Neural progenitor cell (in vitro differentiated cells): ENCODE data around the gene LINGO3. TPM values are rescaled to one million over a fixed set of nuclear protein-coding genes. Genes with fewer than 3 reads are reported as not detected.

Experiments
- DNase-seq: peaks from one replicate; pipeline ENCODE4 v3.0.0-alpha.2; 2016; ENCODE audit warnings: low spot score
- H2AFZ ChIP-seq: fragments of 200-600 bp; sonication (generic); replicated peaks from 2 replicates; pipeline ENCODE4 v1.6.1; 2016; ENCODE audit warnings: antibody characterized with exemption
- H3F3A ChIP-seq: fragments of 200-600 bp; sonication (generic); 2 replicates; pipeline ENCODE4 v1.6.1; 2016; ENCODE audit warnings: antibody characterized with exemption, low read depth
- H3K27ac ChIP-seq: fragments of 200-600 bp; sonication (generic); 2 replicates; pipeline ENCODE4 v1.5.1; 2016; ENCODE audit warnings: mild to moderate bottlenecking
- H3K27me3 ChIP-seq: fragments of 200-600 bp; sonication (generic); 2 replicates; pipeline ENCODE4 v1.6.1; 2016; ENCODE audit warnings: mild to moderate bottlenecking, moderate library complexity
- H3K36me3 ChIP-seq: fragments of 200-600 bp; sonication (generic); 2 replicates; pipeline ENCODE4 v1.5.1; 2016
- H3K4me1 ChIP-seq: fragments of 200-600 bp; sonication (generic); 2 replicates; pipeline ENCODE4 v1.6.1; 2016; ENCODE audit warnings: mixed run types
- H3K4me2 ChIP-seq: fragments of 200-600 bp; sonication (generic); 2 replicates; pipeline ENCODE4 v1.6.1; 2016
- H3K4me3 ChIP-seq: fragments of 200-600 bp; sonication (generic); 2 replicates; pipeline ENCODE4 v1.5.1; 2016
- H3K79me2 ChIP-seq: fragments of 200-600 bp; sonication (generic); 2 replicates; pipeline ENCODE4 v1.6.1; 2016; ENCODE audit warnings: low read depth
- H3K9ac ChIP-seq: fragments of 200-600 bp; sonication (generic); 2 replicates; pipeline ENCODE4 v1.6.1; 2016
- H3K9me3 ChIP-seq: fragments of 200-600 bp; sonication (generic); 2 replicates; pipeline ENCODE4 v1.5.1; 2016; ENCODE audit warnings: low read depth
- H4K20me1 ChIP-seq: fragments of 200-600 bp; sonication (generic); 2 replicates; pipeline ENCODE4 v1.6.1; 2016; ENCODE audit warnings: low read depth
- H3K27ac Mint-ChIP-seq: 3 replicates; pipeline ENCODE4 v1.8.0; 2021; ENCODE audit warnings: mixed read lengths
- H3K27me3 Mint-ChIP-seq: 2 replicates; pipeline ENCODE4 v1.8.0; 2022; ENCODE audit warnings: low read depth, mild to moderate bottlenecking, inconsistent platforms, moderate library complexity, mixed read lengths; ENCODE audit not compliant: insufficient read depth
- H3K36me3 Mint-ChIP-seq: 3 replicates; pipeline ENCODE4 v1.8.0; 2021; ENCODE audit warnings: mixed read lengths
- H3K4me1 Mint-ChIP-seq: 3 replicates; pipeline ENCODE4 v1.8.0; 2021; ENCODE audit warnings: mixed read lengths
- H3K4me3 Mint-ChIP-seq: 3 replicates; pipeline ENCODE4 v1.8.0; 2021; ENCODE audit warnings: mild to moderate bottlenecking, moderate library complexity, mixed read lengths
- H3K9me3 Mint-ChIP-seq: 3 replicates; pipeline ENCODE4 v1.8.0; 2020; ENCODE audit warnings: mixed read lengths
- CTCF ChIP-seq: fragments of 200-600 bp; sonication (generic); IDR thresholded peaks from 2 replicates; pipeline ENCODE4 v1.5.1; 2017; ENCODE audit warnings: antibody characterized with exemption, mild to moderate bottlenecking
- EZH2 ChIP-seq: fragments of 200-600 bp; sonication (generic); IDR thresholded peaks from 2 replicates; pipeline ENCODE4 v1.6.1; 2017; ENCODE audit warnings: antibody characterized with exemption, mild to moderate bottlenecking, moderate library complexity
- EZH2phosphoT487 ChIP-seq: fragments of 200-600 bp; sonication (generic); IDR thresholded peaks from 2 replicates; pipeline ENCODE4 v1.6.1; 2017; ENCODE audit warnings: antibody characterized with exemption
- total RNA-seq: library from RNA; depleted of rRNA; stranded (reverse); fragments of >200 nt; gene quantifications from 2 replicates; pipeline ENCODE4 v1.2.3, GENCODE V29; 2015; ENCODE audit warnings: low replicate concordance

LINGO3 gene
- total RNA-seq, 1 donor from 2014 or later: not detected

GRCh38 chr19:2319551-2319950 lies 11.6 kb upstream of the LINGO3 start:
- Mint-ChIP-seq H3K4me3 (no peak overlapping the region), H3K4me1 (peaks cover 12% of the 10 kb centered on the region), H3K36me3 (peaks cover 2% of the 10 kb centered on the region), H3K9me3 (peaks cover 9% of the 10 kb centered on the region), H3K27me3 (peaks cover 12% of the 10 kb centered on the region), H3K27ac (no peak overlapping the region)
- no peak overlapping the region for H3K4me2 ChIP-seq
- H3K79me2 ChIP-seq: no peaks in the 10 kb centered on the region
- H3K4me1 ChIP-seq: peaks cover 4% of the 10 kb centered on the region
- TF ChIP-seq CTCF (no peak), EZH2phosphoT487 (no peak), EZH2 (no peak)
- no peak overlapping the region for H3K9ac ChIP-seq
- H3K27ac ChIP-seq: no peak overlapping the region
- peaks cover 7% of the 10 kb centered on the region for H3K27me3 ChIP-seq
- DNase-seq: no peak
- H2AFZ ChIP-seq: no peak overlapping the region
- H3K4me3 ChIP-seq: no peak overlapping the region
- H3K36me3 ChIP-seq: no peaks in the 10 kb centered on the region
- H3F3A ChIP-seq: peaks cover 4% of the 10 kb centered on the region
- H4K20me1 ChIP-seq: no peaks in the 10 kb centered on the region
- H3K9me3 ChIP-seq: no peaks in the 10 kb centered on the region

- Mint-ChIP-seq H3K4me1 (peaks cover 8% of the 10 kb centered on the region), H3K27ac (no peak overlapping the region), H3K27me3 (peaks cover 15% of the 10 kb centered on the region), H3K4me3 (no peak overlapping the region), H3K36me3 (no peaks in the 10 kb centered on the region), H3K9me3 (peaks cover 14% of the 10 kb centered on the region)
- Histone ChIP-seq H3K79me2 (no peaks in the 10 kb centered on the region), H3K27ac (no peak overlapping the region), H4K20me1 (no peaks in the 10 kb centered on the region), H3K9me3 (no peaks in the 10 kb centered on the region), H3K27me3 (peaks cover 13% of the 10 kb centered on the region), H3F3A (peaks cover 4% of the 10 kb centered on the region), H3K36me3 (no peaks in the 10 kb centered on the region), H2AFZ (no peak overlapping the region), H3K4me2 (no peak overlapping the region), H3K9ac (no peak overlapping the region), H3K4me3 (no peak overlapping the region), H3K4me1 (peaks cover 4% of the 10 kb centered on the region)
- no peak for DNase-seq
- TF ChIP-seq CTCF: no peak
- TF ChIP-seq EZH2: no peak
- no peak for TF ChIP-seq EZH2phosphoT487
These were observed 11.0 kb upstream of the LINGO3 start for GRCh38 chr19:2318923-2319322.

- Histone ChIP-seq H3K36me3 (no peaks in the 10 kb centered on the region), H4K20me1 (no peaks in the 10 kb centered on the region), H3K79me2 (no peaks in the 10 kb centered on the region), H3K9me3 (no peaks in the 10 kb centered on the region), H3F3A (peaks cover 4% of the 10 kb centered on the region), H2AFZ (no peak overlapping the region), H3K4me2 (no peak overlapping the region), H3K4me1 (peaks cover 4% of the 10 kb centered on the region), H3K9ac (no peak overlapping the region), H3K4me3 (no peak overlapping the region), H3K27me3 (peaks cover 24% of the 10 kb centered on the region), H3K27ac (no peak overlapping the region)
- Mint-ChIP-seq H3K4me1 (peaks cover 11% of the 10 kb centered on the region), H3K36me3 (no peaks in the 10 kb centered on the region), H3K27me3 (peaks cover 17% of the 10 kb centered on the region), H3K4me3 (no peak overlapping the region), H3K27ac (no peak overlapping the region), H3K9me3 (peaks cover 18% of the 10 kb centered on the region)
- DNase-seq: no peak
- TF ChIP-seq EZH2: no peak
- TF ChIP-seq EZH2phosphoT487: no peak
- TF ChIP-seq CTCF: no peak
These were observed 9.8 kb upstream of the LINGO3 start for GRCh38 chr19:2317756-2318155.
